Measurements from ENCODE around the gene GALR3. TPM values are rescaled to one million over a fixed set of nuclear protein-coding genes. Genes with fewer than 3 reads are reported as not detected.

GALR3 gene
- total RNA-seq, 4 donors from 2014 or later = not detected

DNA sequence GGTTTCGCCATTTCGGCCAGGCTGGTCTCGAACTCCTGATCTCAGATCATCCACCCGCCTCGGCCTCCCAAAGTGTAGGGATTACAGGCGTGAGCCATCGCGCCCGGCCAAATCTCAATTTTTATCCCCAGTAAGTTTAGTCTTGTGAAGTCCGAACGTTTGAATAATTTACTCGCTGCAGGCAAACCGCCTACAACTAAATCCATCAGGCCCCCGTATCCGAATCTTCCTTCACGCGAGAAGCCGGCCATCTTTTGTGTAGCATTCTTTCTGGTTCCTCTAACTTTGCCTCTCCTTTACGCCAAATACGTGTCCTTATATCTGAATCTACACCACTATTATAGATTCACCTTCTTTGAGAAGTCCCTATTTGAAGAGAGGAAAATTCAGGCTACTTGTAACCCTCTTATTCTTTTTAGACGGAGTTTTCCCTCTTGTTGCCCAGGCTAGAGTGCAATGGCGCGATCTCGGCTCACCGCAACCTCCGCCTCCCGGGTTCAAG lies 25.5 kb downstream of the GALR3 start:
- H3K27ac ChIP-seq = peak overlapping the region; percentile 84 to 87

DNA sequence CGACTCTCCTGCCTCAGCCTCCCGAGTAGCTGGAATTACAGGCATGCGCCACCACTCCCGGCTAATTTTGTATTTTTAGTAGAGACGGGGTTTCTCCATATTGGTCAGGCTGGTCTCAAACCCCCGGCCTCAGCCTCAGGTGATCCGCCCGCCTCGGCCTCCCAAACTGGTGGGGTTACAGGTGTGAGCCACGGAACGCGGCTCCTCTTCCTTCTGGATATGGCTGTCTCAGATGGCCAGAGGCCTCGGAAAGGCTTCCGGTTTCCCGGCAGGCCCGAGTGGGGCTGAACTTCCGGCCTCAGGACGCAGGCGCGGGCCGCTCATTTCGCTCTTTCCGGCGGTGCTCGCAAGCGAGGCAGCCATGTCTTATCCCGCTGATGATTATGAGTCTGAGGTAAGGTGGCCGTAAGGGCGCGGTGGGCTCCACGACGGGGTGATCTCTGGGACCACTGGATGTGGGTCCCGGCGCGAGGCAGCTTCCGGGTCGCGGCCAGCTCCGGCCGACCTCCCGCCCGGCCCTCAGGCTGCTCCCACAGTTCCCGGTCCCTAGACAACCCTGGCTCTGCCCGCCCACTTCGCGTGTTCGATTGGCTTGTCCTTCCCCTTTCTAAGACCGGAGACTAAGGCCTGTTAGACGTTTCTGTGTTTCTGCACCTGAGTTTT lies 26.0 kb downstream of the GALR3 start, which contains the start of gene EIF3L:
Gene EIF3L (plus strand): TSS at position 331 of the 663 bp plus-strand sequence. CDS start 31 bp downstream, at position 362.
- Histone ChIP-seq H3K36me3 (no peaks in the 10 kb centered on the region), H3K27me3 (no peaks in the 10 kb centered on the region), H3K4me1 (peaks cover 0 to 6% of the 10 kb centered on the region in 2 donors), H3K9me3 (no peaks in the 10 kb centered on the region), H3K4me3 (peak within 1 kb of the TSS; percentile 64 to 92), H3K27ac (peak within 1 kb of the TSS; percentile 84 to 87)
- peak; percentile 86 to 88 for DNase-seq
- intact Hi-C loops (cut with DNase I; ENCODE audit: low total_unique reads) = no loop called here
- TF ChIP-seq POLR2A (IDR thresholded peaks at IDR 0.05) = peak; percentile 73 to 86
- TF ChIP-seq, protein P1, sequence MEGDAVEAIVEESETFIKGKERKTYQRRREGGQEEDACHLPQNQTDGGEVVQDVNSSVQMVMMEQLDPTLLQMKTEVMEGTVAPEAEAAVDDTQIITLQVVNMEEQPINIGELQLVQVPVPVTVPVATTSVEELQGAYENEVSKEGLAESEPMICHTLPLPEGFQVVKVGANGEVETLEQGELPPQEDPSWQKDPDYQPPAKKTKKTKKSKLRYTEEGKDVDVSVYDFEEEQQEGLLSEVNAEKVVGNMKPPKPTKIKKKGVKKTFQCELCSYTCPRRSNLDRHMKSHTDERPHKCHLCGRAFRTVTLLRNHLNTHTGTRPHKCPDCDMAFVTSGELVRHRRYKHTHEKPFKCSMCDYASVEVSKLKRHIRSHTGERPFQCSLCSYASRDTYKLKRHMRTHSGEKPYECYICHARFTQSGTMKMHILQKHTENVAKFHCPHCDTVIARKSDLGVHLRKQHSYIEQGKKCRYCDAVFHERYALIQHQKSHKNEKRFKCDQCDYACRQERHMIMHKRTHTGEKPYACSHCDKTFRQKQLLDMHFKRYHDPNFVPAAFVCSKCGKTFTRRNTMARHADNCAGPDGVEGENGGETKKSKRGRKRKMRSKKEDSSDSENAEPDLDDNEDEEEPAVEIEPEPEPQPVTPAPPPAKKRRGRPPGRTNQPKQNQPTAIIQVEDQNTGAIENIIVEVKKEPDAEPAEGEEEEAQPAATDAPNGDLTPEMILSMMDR (IDR thresholded peaks at IDR 0.05) = peak in 1 of 4 experiments; percentile 22

More for the DNA sequence above, 25.5 kb downstream of the GALR3 start:
- no peak for DNase-seq
- TF ChIP-seq POLR2A (IDR thresholded peaks at IDR 0.05) = no peak
- TF ChIP-seq, protein P1 (IDR thresholded peaks at IDR 0.05) = no peak
- H3K27me3 ChIP-seq = no peaks in the 10 kb centered on the region
- H3K4me1 ChIP-seq = peaks cover 0 to 6% of the 10 kb centered on the region in 2 donors
- H3K36me3 ChIP-seq = no peaks in the 10 kb centered on the region
- H3K4me3 ChIP-seq = peak overlapping the region; percentile 64 to 92
- no peaks in the 10 kb centered on the region for H3K9me3 ChIP-seq
- intact Hi-C loops (cut with DNase I; ENCODE audit: low total_unique reads) = no loop called here

DNA sequence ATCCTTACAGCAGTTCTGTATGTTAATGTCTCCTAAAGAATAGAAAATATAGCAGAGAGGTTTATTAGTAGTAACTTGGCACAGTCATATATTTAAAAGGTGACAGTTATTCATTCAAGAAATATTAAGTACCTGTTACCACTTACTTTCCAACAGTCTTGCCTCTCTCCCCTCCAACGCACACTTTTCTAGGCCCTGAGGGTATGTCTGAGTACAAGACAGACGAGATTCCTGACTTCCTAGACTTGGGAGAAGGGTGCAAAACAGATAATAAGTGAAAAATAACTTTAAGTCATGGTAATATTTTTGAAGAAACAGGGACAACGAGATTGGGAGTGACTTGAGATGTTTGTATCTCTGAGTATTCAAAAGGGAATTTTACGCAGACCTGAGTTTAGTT lies 27.6 kb downstream of the GALR3 start:
- Histone ChIP-seq H3K4me1 (peaks cover 0 to 6% of the 10 kb centered on the region in 2 donors), H3K27ac (no peak overlapping the region), H3K27me3 (no peaks in the 10 kb centered on the region), H3K9me3 (no peaks in the 10 kb centered on the region), H3K36me3 (no peaks in the 10 kb centered on the region), H3K4me3 (no peak overlapping the region)
- intact Hi-C loops (cut with DNase I; ENCODE audit: low total_unique reads) = no loop called here
- no peak for DNase-seq
- TF ChIP-seq POLR2A (IDR thresholded peaks at IDR 0.05) = no peak
- TF ChIP-seq, protein P1 (IDR thresholded peaks at IDR 0.05) = no peak

DNA sequence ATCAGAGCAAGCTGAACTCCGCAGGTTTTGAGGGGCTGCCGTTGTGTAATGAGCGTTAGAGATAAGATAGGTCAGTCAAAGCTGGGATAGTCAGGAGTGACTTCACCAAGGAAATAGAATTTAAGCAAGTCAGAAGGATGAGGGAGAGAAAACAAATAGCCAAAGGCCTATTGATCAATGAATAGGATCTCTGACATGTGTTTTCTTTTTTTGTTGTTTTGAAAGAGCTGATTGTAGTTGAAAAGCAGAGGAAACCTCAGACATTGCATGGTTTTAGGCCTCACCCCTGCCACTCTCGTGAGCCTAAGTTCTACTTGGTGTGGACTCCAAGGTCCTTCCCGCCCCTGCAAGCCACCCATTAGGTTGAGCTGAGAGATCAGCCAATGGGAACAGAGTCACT lies 29.2 kb downstream of the GALR3 start:
- Histone ChIP-seq H3K4me1 (peaks cover 0 to 6% of the 10 kb centered on the region in 2 donors), H3K36me3 (no peaks in the 10 kb centered on the region), H3K9me3 (no peaks in the 10 kb centered on the region), H3K27me3 (no peaks in the 10 kb centered on the region), H3K4me3 (no peak overlapping the region), H3K27ac (no peak overlapping the region)
- intact Hi-C loops (cut with DNase I; ENCODE audit: low total_unique reads) = no loop called here
- TF ChIP-seq, protein P1 (IDR thresholded peaks at IDR 0.05) = no peak
- DNase-seq = no peak

DNA sequence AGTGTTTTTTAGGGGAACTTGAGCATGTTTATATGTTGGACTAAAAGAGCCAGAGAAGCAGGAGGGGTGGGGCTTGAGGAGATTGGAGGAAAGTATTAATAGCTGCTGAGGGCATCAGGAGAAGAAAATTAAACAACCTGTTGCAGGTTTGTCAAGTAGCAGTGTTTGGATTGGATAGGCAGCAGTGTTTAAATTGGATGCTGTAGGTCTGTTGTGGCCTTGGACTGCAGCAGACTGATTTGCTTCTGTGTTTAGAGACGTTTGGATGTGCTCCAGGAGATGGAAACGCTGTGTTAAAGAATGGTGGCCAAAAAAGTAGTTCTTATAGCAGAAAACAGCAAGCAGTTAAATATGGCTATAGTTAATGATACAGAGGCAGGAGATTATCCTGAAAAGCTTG lies 31.8 kb downstream of the GALR3 start:
- intact Hi-C loops (cut with DNase I; ENCODE audit: low total_unique reads) = no loop called here
- Histone ChIP-seq H3K36me3 (no peaks in the 10 kb centered on the region), H3K27ac (no peak overlapping the region), H3K4me3 (no peak overlapping the region), H3K27me3 (no peaks in the 10 kb centered on the region), H3K4me1 (peaks cover 0 to 4% of the 10 kb centered on the region in 2 donors), H3K9me3 (no peaks in the 10 kb centered on the region)
- DNase-seq = no peak
- TF ChIP-seq, protein P1 (IDR thresholded peaks at IDR 0.05) = no peak
- TF ChIP-seq POLR2A (IDR thresholded peaks at IDR 0.05) = no peak

Data from uterus (tissue), 4 donors.